Stimulated activated CD4-positive, alpha-beta T cell treated with anti-CD3 and anti-CD28 coated beads, Interleukin-2, amount 100 ng/mL, for 4 hours (primary cell): ENCODE data around the gene MTUS2.
A peak's percentile ranks its signal among the peaks of the same experiment; 100 is the strongest.

ENCODE experiments used
- DNase-seq: peaks from one replicate; pipeline ENCODE4 v3.0.0-alpha.2; 2020; ENCODE audit warnings: low read depth

Gene MTUS2

GRCh38 chr13:29526741-29527140, 706.6 kb downstream of the MTUS2 start:
- DNase-seq: no peak

- no peak for DNase-seq
These were observed 707.4 kb downstream of the MTUS2 start for GRCh38 chr13:29527511-29527910.

GRCh38 chr13:29527916-29528315, 707.8 kb downstream of the MTUS2 start:
- no peak for DNase-seq

GRCh38 chr13:29529754-29530153, 709.6 kb downstream of the MTUS2 start:
- no peak for DNase-seq

- DNase-seq: no peak
These were observed 710.8 kb downstream of the MTUS2 start for GRCh38 chr13:29530901-29531300.

GRCh38 chr13:29532116-29532515, 712.0 kb downstream of the MTUS2 start:
- no peak for DNase-seq

- no peak for DNase-seq
These were observed 712.7 kb downstream of the MTUS2 start for GRCh38 chr13:29532821-29533220.

GRCh38 chr13:29534083-29534482, 713.9 kb downstream of the MTUS2 start:
- no peak for DNase-seq

- DNase-seq: no peak
These were observed 715.8 kb downstream of the MTUS2 start for GRCh38 chr13:29535663-29536655.

- DNase-seq: no peak
These were observed 716.7 kb downstream of the MTUS2 start for GRCh38 chr13:29536853-29537252.

- DNase-seq: no peak
These were observed 717.9 kb downstream of the MTUS2 start for GRCh38 chr13:29537736-29538651.

GRCh38 chr13:29538652-29539040, 718.5 kb downstream of the MTUS2 start:
- DNase-seq: no peak

GRCh38 chr13:29539856-29540255, 719.7 kb downstream of the MTUS2 start:
- no peak for DNase-seq

- no peak for DNase-seq
These were observed 720.2 kb downstream of the MTUS2 start for GRCh38 chr13:29540334-29540733.

- DNase-seq: no peak
These were observed 720.7 kb downstream of the MTUS2 start for GRCh38 chr13:29540799-29541198.

- no peak for DNase-seq
These were observed 721.3 kb downstream of the MTUS2 start for GRCh38 chr13:29541400-29541799.

GRCh38 chr13:29542381-29542780, 722.2 kb downstream of the MTUS2 start:
- no peak for DNase-seq

- peak; percentile 10 for DNase-seq
These were observed 723.4 kb downstream of the MTUS2 start for GRCh38 chr13:29543230-29544215.

- DNase-seq: no peak
These were observed 725.8 kb downstream of the MTUS2 start for GRCh38 chr13:29545988-29546387.

- no peak for DNase-seq
These were observed 726.5 kb downstream of the MTUS2 start for GRCh38 chr13:29546662-29547061.

- no peak for DNase-seq
These were observed 727.0 kb downstream of the MTUS2 start for GRCh38 chr13:29547153-29547552.
